ENCODE results near the gene REEP2.

DNA sequence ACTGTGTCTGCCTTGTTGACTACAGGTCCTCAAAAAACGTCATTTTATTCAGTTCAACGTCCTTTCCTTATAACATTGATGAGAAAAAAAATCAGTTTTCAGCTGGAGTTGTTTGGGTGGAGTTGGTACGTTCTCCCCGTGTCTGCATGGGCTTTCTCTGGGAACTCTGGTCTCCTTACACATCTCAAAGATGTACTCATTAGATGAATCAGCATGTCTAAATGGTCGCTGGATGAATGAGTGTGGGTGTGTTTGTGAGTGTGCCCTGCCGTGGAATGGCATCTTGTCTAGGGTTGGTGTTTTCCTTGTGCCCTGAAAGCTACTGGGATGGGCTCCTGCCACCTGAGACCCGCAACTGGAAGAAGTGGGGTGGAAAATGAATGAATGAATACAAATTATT, 56.5 kb downstream of the REEP2 start:
- TF ChIP-seq POLR2AphosphoS5 (IDR thresholded peaks at IDR 0.05; ENCODE audit: borderline replicate concordance, low read depth, low read length) (no peak), EZH2 (IDR thresholded peaks at IDR 0.05) (no peak)
